HepG2 (cell line): ENCODE results near the gene PNPLA2. TPM values are rescaled to one million over a fixed set of nuclear protein-coding genes. Genes with fewer than 3 reads are reported as not detected.
A peak's percentile ranks its signal among the peaks of the same experiment; 100 is the strongest.

ENCODE experiments used
- AHDC1 ChIP-seq: sonication (generic); formaldehyde crosslinking; IDR thresholded peaks from 2 replicates; pipeline ENCODE4 v1.5.1; 2020; ENCODE audit warnings: mild to moderate bottlenecking, missing genetic modification reagents, borderline replicate concordance
- ATF7 ChIP-seq, 2 experiments: fragments of 450-650 bp in 1 of 2; sonication (generic) in 1 of 2; formaldehyde crosslinking in 1 of 2; IDR thresholded peaks; 2 replicates each; pipeline versions ENCODE4 v1.4.0 to v1.6.1; 2016 to 2020; ENCODE audit warnings: antibody characterized with exemption in 1 of 2, mild to moderate bottlenecking in 1 of 2, missing genetic modification reagents in 1 of 2
- CSRNP2 ChIP-seq: sonication (generic); formaldehyde crosslinking; conservative IDR thresholded peaks from 2 replicates; pipeline ENCODE4 v1.8.0; 2022; ENCODE audit warnings: low read depth, missing genetic modification reagents
- GPBP1L1 ChIP-seq: sonication (generic); formaldehyde crosslinking; IDR thresholded peaks from 2 replicates; pipeline ENCODE4 v1.5.0; 2020; ENCODE audit warnings: mild to moderate bottlenecking, missing genetic modification reagents
- GPN1 ChIP-seq: sonication (generic); formaldehyde crosslinking; IDR thresholded peaks from 2 replicates; pipeline ENCODE4 v1.5.1; 2020; ENCODE audit warnings: missing genetic modification reagents, borderline replicate concordance
- HIVEP1 ChIP-seq: sonication (generic); formaldehyde crosslinking; IDR thresholded peaks from 2 replicates; pipeline ENCODE4 v1.4.0; 2020; ENCODE audit warnings: mild to moderate bottlenecking, missing genetic modification reagents
- HOXA3 ChIP-seq: sonication (generic); formaldehyde crosslinking; IDR thresholded peaks from 2 replicates; pipeline ENCODE4 v1.5.0; 2020; ENCODE audit warnings: missing genetic modification reagents
- U2AF2 ChIP-seq: fragments of 200-400 bp; formaldehyde crosslinking; IDR thresholded peaks from 2 replicates; pipeline ENCODE4 v1.6.1; 2017; ENCODE audit warnings: low read depth, mild to moderate bottlenecking, low read length
- ZBTB7A ChIP-seq: sonication (generic); formaldehyde crosslinking; IDR thresholded peaks from 2 replicates; pipeline ENCODE4 v1.8.0; 2022; ENCODE audit warnings: mild to moderate bottlenecking, missing genetic modification reagents
- ZMYM2 ChIP-seq: sonication (generic); formaldehyde crosslinking; IDR thresholded peaks from 2 replicates; pipeline ENCODE4 v1.8.0; 2022; ENCODE audit warnings: mild to moderate bottlenecking, missing genetic modification reagents
- ZNF747 ChIP-seq: sonication (generic); formaldehyde crosslinking; IDR thresholded peaks from 2 replicates; pipeline ENCODE4 v1.8.1; 2023; ENCODE audit warnings: missing genetic modification reagents, mild to moderate bottlenecking, borderline replicate concordance
- polyA plus RNA-seq, 8 experiments: library from polyadenylated mRNA; depleted of rRNA in 3 of 8; stranded (reverse) in 7 of 8; unstranded in 1 of 8; fragments of >200 nt; fragmentation: Illumina TruSeq in 4 of 8; extraction: Trizol in 4 of 8; gene quantifications; 2 replicates each; pipeline versions ENCODE4 v1.2.1 to v1.2.3, GENCODE V29; 2011 to 2016; ENCODE audit warnings: low read depth in 4 of 8, missing spikeins in 1 of 8, mixed read lengths in 1 of 8; ENCODE audit not compliant: insufficient read depth in 1 of 8
- total RNA-seq, 5 experiments: library from RNA; depleted of rRNA; stranded (reverse); fragments of >200 nt; fragmentation: Illumina TruSeq; extraction: Trizol; gene quantifications; 2 replicates each; pipeline ENCODE4 v1.2.3, GENCODE V29; 2016; ENCODE audit warnings: low read depth in 1 of 5

The PNPLA2 gene
- total and polyA plus RNA-seq, 2 of the 13 experiments (the other 11 are each of a cell fraction or from before 2014, with no cell fraction given), result 10.5 to 43.2 TPM

GRCh38 chr11:795634-796564, 22.8 kb upstream of the PNPLA2 start (continued):
- TF ChIP-seq AHDC1 (CRISPR knock-in tag) (no peak), GPBP1L1 (no peak), U2AF2 (no peak), GPN1 (CRISPR knock-in tag) (no peak), ZNF747 (CRISPR knock-in tag) (0 out of 2 replicates have a peak, but pooled peaks have one; percentile 22), CSRNP2 (CRISPR knock-in tag) (no peak), ZMYM2 (CRISPR knock-in tag) (no peak), ZBTB7A (CRISPR knock-in tag) (no peak), HOXA3 (CRISPR knock-in tag) (no peak), HIVEP1 (no peak), ATF7 (IDR thresholded peaks at IDR 0.05) (no peak), ATF7 (CRISPR knock-in tag; IDR thresholded peaks at IDR 0.05) (no peak)
